Activated T-helper 1 cell treated with anti-CD3 and anti-CD28 coated beads, Interleukin-12 subunit alpha, Interleukin-12 subunit beta, Interleukin-2, Interleukin-4 antibody, amounts not matched to agents 30 ng/mL and 10 ng/mL and 1 ng/mL, durations not matched to agents 14 hours and 24 hours and 36 hours (primary cell): ENCODE measurements around the gene ANKRD1. TPM values are rescaled to one million over a fixed set of nuclear protein-coding genes. Genes with fewer than 3 reads are reported as not detected.

Experiments used
- DNase-seq: peaks from one replicate; pipeline ENCODE4 v3.0.0; 2021; ENCODE audit warnings: low spot score
- H3K27ac Mint-ChIP-seq: one replicate; pipeline ENCODE4 v1.8.0; 2021; ENCODE audit warnings: mild to moderate bottlenecking, mixed read lengths
- H3K27me3 Mint-ChIP-seq: one replicate; pipeline ENCODE4 v1.8.0; 2022; ENCODE audit warnings: mild to moderate bottlenecking, moderate library complexity, mixed read lengths; ENCODE audit not compliant: insufficient read depth
- H3K36me3 Mint-ChIP-seq: one replicate; pipeline ENCODE4 v1.8.0; 2021; ENCODE audit warnings: low read depth, mixed read lengths
- H3K4me1 Mint-ChIP-seq: one replicate; pipeline ENCODE4 v1.8.0; 2021; ENCODE audit warnings: low read depth, mixed read lengths
- H3K4me3 Mint-ChIP-seq: one replicate; pipeline ENCODE4 v1.8.0; 2021; ENCODE audit warnings: mild to moderate bottlenecking, moderate library complexity, mixed read lengths
- H3K9me3 Mint-ChIP-seq: one replicate; pipeline ENCODE4 v1.8.0; 2021; ENCODE audit warnings: mixed read lengths
- intact Hi-C: fragments of 100-400 bp; cut with micrococcal nuclease; formaldehyde crosslinking; loops from one replicate; pipeline ENCODE4 v1.15.1; 2024
- total RNA-seq: library from RNA; stranded (reverse); gene quantifications from 2 replicates; pipeline ENCODE4 v1.2.3, GENCODE V29; 2022

The ANKRD1 gene
- not detected in 2 replicates for total RNA-seq

DNA sequence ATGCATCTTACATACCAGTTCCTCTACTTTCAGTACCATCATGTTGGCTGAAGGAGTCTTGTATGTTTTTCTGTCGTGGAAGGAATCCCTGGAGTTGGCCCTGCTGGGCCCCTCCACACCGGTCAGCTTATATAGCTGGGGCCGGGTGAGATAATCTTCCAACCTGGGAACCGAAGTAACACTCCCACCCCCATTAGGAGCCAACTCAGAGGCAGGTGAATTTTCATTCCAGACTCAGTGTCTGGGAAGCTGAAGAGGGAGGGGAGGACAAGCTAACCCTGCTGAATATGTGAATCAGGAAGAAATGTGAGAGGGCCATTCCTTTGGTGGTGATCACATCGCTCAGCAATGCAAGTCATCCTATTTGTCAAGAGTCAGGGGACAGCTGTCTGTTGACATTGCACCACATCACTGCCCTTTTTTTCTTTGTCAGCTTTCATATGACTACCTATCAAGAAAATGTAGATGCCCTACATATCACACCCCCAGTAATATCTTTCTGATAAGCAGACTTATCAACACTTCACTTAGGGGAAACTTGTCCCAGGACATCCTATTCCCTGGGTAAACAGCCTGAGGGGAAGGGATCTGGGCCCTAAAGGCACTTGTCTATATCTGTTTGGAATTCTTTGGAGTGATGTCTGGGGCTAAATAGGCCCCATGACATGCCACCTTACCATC, at the start of gene ANKRD1:
TSS of gene ANKRD1 (minus strand) at position 102 of the 681 bp plus-strand sequence. CDS start at position 42, 60 bp downstream.
- intact Hi-C loops = no loop called here
- Mint-ChIP-seq H3K27ac (no peak within 1 kb of the TSS), H3K36me3 (no peaks in the 10 kb centered on the region), H3K9me3 (no peaks in the 10 kb centered on the region), H3K4me3 (no peak within 1 kb of the TSS), H3K4me1 (no peaks in the 10 kb centered on the region), H3K27me3 (peaks cover 21% of the 10 kb centered on the region)
- no peak for DNase-seq

DNA sequence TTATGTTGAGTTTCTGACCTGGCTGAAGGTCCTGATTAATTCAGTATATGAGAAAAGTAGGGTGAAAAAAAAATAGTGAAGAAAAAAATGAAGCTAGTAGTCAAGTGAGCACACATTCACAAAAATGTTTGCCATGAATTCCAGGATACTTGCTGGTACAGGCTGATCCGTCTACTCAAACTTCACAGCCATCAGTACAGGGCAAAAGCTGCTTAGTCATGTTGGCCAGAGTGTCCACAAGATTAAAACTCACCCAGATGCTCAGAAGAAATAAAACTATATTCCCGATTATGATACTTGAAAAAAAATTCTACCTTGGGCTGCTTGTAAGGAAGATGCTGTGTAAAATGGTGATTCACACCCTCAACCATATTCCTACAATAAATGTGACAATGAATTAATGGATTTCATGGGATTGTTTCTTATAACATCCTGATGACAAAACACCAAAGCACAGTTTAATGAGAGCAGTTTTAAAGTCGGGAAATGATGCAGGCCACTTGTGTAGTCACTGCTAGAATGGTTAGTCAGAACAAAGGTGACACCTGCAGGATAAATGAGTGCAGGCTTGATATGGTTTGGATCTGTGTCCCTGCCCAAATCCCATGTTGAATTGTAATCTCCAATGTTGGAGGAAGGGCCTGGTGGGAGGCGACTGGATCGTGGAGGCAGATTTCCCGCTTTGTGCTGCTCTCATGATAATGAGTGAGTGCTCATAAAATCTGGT, 49.2 kb upstream of the ANKRD1 start:
- H3K4me3 Mint-ChIP-seq = no peak overlapping the region
- intact Hi-C loops = loop anchor here (5.0 kb wide), 1 partner anchor 58 kb away; no protein-coding TSS in a partner anchor
- H3K9me3 Mint-ChIP-seq = no peaks in the 10 kb centered on the region
- no peaks in the 10 kb centered on the region for H3K36me3 Mint-ChIP-seq
- H3K27ac Mint-ChIP-seq = no peak overlapping the region
- peaks cover 5% of the 10 kb centered on the region for H3K27me3 Mint-ChIP-seq
- no peak for DNase-seq
- H3K4me1 Mint-ChIP-seq = no peaks in the 10 kb centered on the region

DNA sequence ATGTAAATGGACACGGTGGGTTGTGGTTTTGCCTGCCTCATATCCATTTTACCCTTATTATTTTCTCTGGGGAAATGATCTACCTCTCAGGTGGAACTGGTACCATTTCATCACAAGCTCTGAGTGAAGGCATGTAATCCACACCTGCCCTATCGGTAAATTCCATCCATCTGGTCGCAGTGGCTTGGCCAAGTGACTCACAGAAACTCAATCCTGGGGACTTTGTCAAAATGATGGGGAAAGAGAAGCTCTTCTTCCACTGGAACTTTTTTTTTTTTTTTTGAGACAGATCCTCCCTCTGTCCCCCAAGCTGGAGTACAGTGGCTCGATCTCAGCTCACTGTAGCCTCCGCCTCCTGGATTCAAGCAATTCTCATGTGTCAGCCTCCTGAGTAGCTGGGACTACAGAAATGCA, 48.2 kb upstream of the ANKRD1 start:
- H3K9me3 Mint-ChIP-seq = no peaks in the 10 kb centered on the region
- H3K27ac Mint-ChIP-seq = no peak overlapping the region
- intact Hi-C loops = no loop called here
- no peaks in the 10 kb centered on the region for H3K4me1 Mint-ChIP-seq
- no peak for DNase-seq
- no peaks in the 10 kb centered on the region for H3K36me3 Mint-ChIP-seq
- H3K27me3 Mint-ChIP-seq = peaks cover 3% of the 10 kb centered on the region
- no peak overlapping the region for H3K4me3 Mint-ChIP-seq

DNA sequence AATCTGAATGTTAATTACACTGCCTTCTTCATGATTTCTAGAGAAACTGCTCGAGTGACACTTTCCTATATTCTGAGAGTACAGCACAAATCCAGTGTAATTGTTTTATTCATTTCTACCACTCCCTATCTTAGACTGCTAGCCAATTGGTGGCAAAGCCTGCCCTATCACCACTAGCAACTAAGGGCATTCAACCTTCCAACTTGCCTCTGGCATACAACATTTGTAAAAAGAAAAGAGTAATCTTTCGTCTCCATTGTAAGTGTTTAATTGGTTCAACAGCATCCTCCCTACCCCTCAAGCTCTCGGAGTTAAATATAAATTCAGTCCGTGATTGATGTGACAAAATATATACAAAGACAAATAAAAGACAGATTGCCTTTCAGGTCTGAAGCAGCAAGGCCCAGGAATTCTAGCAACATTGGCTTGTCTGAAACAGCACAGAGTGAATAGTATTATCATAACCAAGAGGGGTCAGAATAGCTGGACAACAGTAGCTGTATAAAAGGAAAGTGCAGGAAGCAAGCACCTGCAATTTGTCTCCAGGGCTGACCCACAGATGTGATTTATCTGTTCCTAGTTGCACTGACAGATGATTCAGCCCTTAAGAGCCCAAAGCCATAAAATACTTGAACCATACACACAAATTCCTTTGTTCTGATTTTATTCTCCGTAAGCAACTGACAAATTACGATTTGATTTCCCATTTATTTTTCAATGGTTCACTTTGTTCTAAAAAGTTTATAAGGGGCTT, 47.6 kb upstream of the ANKRD1 start:
- Mint-ChIP-seq H3K27me3 (peaks cover under 1% of the 10 kb centered on the region), H3K4me3 (no peak overlapping the region), H3K27ac (no peak overlapping the region), H3K4me1 (no peaks in the 10 kb centered on the region), H3K9me3 (no peaks in the 10 kb centered on the region), H3K36me3 (no peaks in the 10 kb centered on the region)
- intact Hi-C loops = no loop called here
- DNase-seq = no peak

DNA sequence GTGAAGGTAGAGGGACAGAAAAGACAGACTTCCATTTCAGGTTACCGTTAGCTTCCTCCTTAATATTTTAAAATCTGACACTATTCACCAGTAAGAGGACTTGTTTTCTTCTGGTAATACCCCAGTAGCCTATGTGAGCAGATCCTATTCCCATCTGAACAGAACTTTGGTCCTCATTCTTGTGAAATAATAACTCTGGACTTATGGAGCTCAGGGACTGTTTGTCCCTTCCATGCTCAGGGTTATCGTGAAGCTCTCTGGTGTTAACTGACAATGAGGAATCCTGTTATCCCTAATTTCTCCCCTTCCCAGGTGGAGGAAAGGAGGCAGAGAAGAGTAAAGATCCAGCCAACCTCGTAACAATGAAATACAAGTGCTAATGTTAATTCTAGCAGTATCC, 47.0 kb upstream of the ANKRD1 start:
- intact Hi-C loops = no loop called here
- H3K27me3 Mint-ChIP-seq = no peaks in the 10 kb centered on the region
- no peak overlapping the region for H3K27ac Mint-ChIP-seq
- H3K36me3 Mint-ChIP-seq = no peaks in the 10 kb centered on the region
- H3K9me3 Mint-ChIP-seq = no peaks in the 10 kb centered on the region
- no peak overlapping the region for H3K4me3 Mint-ChIP-seq
- no peaks in the 10 kb centered on the region for H3K4me1 Mint-ChIP-seq
- DNase-seq = no peak

DNA sequence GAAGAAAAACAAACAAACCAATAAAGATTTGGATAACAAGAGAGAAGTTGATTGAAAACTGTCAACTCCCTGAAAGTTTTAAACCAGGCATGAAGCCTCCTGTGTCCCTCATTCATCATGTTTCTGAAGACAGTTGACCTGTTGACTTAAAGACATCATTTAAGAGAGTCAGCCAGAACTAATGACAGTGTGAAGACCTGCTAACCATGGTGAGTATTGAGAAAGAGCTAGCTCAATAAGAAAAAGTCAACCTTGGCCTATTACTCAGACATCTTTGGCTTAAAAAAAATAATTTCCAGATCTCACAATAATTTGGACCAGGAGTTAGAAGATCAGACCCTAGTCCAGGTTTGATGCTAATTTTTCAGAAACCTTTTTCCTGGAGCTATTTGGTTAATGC, 45.3 kb upstream of the ANKRD1 start:
- H3K9me3 Mint-ChIP-seq = no peaks in the 10 kb centered on the region
- H3K27ac Mint-ChIP-seq = no peak overlapping the region
- H3K27me3 Mint-ChIP-seq = no peaks in the 10 kb centered on the region
- H3K36me3 Mint-ChIP-seq = no peaks in the 10 kb centered on the region
- intact Hi-C loops = no loop called here
- no peak overlapping the region for H3K4me3 Mint-ChIP-seq
- no peaks in the 10 kb centered on the region for H3K4me1 Mint-ChIP-seq
- no peak for DNase-seq

DNA sequence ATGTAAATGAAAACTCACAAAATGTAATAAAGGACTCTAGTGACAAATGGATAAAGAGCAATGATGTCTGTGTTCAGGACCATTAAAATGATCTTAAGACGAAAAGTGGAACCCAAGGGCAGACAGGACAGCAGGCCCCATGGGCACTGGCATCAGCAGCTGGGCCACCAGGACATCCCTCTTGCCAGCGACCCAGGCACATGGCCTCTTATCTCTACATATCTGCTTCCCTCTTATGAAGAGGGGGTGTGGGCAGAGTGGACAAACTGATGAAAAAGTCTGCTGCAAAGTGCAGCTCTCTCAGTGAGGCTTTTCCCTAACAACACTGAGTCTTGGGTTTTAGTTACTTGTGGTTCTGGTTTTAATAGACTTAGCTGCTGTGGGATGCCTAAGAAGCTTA, 44.8 kb upstream of the ANKRD1 start:
- intact Hi-C loops = no loop called here
- DNase-seq = no peak
- Mint-ChIP-seq H3K27ac (no peak overlapping the region), H3K27me3 (no peaks in the 10 kb centered on the region), H3K4me3 (no peak overlapping the region), H3K4me1 (no peaks in the 10 kb centered on the region), H3K9me3 (no peaks in the 10 kb centered on the region), H3K36me3 (no peaks in the 10 kb centered on the region)

DNA sequence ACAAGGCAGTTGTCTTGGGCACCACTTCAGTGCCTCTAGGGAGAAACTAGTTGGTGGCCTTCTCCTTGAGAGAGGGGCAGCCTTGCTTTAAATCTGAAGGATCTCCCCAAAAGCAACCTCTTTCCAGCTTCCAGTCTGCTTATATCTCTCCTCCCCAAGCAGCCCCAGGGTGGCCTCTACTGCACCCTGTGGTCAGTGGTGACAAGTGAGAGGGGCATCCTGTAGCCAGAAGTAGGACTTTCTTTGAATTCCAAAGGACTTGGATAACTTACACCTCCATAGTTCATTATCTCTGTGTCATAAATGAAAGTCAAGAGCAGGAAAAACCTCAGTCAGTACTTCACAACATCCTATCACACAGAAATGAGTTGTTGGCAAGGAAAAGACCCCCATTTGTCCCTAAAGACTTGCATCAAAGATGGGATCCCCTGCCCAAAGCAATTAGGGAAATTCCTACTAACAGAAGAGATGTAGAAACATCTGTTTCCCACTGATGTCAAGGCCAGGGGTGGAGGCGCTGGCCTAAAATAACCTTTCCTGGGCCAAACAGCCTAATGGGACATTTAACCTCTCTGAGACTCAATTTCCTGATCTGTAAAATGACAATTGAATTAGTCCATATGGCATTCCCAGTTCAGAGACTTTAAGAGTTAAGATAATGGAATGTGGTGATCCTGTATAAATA, 44.0 kb upstream of the ANKRD1 start:
- intact Hi-C loops = no loop called here
- Mint-ChIP-seq H3K9me3 (no peaks in the 10 kb centered on the region), H3K27ac (no peak overlapping the region), H3K36me3 (no peaks in the 10 kb centered on the region), H3K4me1 (peaks cover 5% of the 10 kb centered on the region), H3K27me3 (no peaks in the 10 kb centered on the region), H3K4me3 (no peak overlapping the region)
- DNase-seq = no peak

DNA sequence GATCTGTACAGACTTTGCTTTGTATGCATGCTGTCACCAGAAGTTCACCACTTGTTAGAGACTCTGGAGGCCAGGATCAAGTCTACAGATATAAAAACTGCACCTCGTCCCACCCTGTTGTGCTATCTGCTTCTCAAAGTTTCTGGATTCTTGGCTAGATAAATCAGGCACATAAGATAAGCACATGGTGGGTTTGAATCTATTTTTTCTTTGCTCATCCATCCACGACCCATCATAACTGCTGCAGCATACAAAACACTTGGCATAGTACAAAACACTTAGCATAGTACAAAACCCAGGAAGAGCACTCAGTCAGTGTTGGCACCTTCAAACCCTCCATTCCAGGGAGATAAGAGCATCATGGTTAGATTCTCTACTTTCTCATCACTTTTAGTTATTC, 42.4 kb upstream of the ANKRD1 start:
- no peaks in the 10 kb centered on the region for H3K9me3 Mint-ChIP-seq
- H3K27me3 Mint-ChIP-seq = no peaks in the 10 kb centered on the region
- intact Hi-C loops = no loop called here
- no peaks in the 10 kb centered on the region for H3K36me3 Mint-ChIP-seq
- DNase-seq = no peak
- H3K4me3 Mint-ChIP-seq = no peak overlapping the region
- H3K4me1 Mint-ChIP-seq = peaks cover 5% of the 10 kb centered on the region
- no peak overlapping the region for H3K27ac Mint-ChIP-seq

DNA sequence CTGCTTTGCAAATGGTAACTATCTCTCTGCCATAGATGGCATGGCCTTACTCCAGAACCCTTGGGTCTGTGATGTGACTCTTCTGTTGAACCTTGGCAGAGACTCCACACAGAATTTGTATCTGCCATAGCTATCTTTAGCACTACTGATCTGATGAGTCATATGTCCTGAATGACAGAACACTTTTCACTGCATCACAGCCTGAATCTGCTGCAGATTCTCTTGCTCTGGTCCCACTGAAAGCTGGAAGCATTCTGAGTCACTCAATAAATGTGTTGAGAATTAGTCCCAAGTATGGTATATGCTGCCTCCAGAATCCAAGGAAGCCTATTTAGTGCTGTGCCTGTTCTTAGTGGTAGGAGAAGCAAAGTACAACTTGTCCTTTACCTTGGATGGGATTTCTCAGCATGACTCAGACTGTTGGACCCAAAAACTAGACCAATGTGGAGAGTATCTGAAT, 39.5 kb upstream of the ANKRD1 start:
- Mint-ChIP-seq H3K4me1 (peaks cover 5% of the 10 kb centered on the region), H3K27me3 (no peaks in the 10 kb centered on the region), H3K9me3 (no peaks in the 10 kb centered on the region), H3K4me3 (no peak overlapping the region), H3K27ac (no peak overlapping the region), H3K36me3 (no peaks in the 10 kb centered on the region)
- DNase-seq = no peak
- intact Hi-C loops = no loop called here

DNA sequence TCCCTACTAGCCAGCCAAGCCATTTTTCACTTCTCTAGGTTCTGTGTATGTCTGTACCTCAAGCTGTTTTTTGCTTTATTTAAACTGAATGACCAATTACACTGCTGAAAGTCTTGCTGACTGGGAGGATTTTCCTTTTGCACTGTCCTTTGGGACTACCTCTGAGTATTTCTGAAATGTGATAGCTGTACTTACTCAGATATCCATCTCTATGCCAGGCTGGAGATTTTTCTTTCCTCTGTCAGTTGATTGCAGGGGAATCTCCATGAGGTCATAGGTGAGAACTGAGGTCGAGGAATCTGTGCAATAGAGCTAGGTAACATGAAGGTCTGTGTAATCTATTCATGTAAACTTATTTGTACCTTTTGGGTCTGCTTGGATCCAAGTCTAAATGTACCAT, 38.9 kb upstream of the ANKRD1 start:
- Mint-ChIP-seq H3K9me3 (no peaks in the 10 kb centered on the region), H3K27me3 (no peaks in the 10 kb centered on the region), H3K27ac (no peak overlapping the region), H3K4me3 (no peak overlapping the region), H3K36me3 (no peaks in the 10 kb centered on the region), H3K4me1 (peaks cover 5% of the 10 kb centered on the region)
- intact Hi-C loops = no loop called here
- DNase-seq = no peak

DNA sequence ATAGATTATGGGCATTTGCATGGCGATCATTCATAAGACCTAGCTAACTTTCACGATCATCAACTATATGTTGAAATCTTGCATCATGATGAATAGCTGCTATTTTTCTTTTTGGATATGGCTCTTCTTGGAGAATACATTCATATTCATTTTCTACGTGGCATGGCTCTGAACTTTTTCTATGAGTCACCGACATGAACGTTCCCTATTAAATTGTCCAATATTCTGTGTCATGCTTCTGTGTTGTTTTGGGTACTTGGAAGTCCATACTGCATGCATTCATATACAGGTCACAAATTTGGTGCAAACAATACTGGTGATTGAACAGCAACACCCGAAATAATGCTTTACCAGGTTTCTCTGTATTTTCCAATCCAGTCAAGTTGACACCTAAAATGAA, 37.9 kb upstream of the ANKRD1 start:
- intact Hi-C loops = no loop called here
- peaks cover 2% of the 10 kb centered on the region for H3K27me3 Mint-ChIP-seq
- no peaks in the 10 kb centered on the region for H3K36me3 Mint-ChIP-seq
- H3K4me1 Mint-ChIP-seq = peaks cover 5% of the 10 kb centered on the region
- H3K4me3 Mint-ChIP-seq = no peak overlapping the region
- H3K9me3 Mint-ChIP-seq = no peaks in the 10 kb centered on the region
- DNase-seq = no peak
- H3K27ac Mint-ChIP-seq = no peak overlapping the region
